H1 (cell line): ENCODE results near the gene TTLL1. TPM values are rescaled to one million over a fixed set of nuclear protein-coding genes. Genes with fewer than 3 reads are reported as not detected.

Source experiments
- polyA plus RNA-seq, 7 experiments: library from polyadenylated mRNA; depleted of rRNA in 3 of 7; stranded (reverse) in 5 of 7; unstranded in 2 of 7; fragments of >200 nt in 5 of 7; fragments of 200-250 nt in 2 of 7; gene quantifications; 1 replicate in 5 of 7; 2 replicates in 1 of 7; 4 replicates in 1 of 7; pipeline versions ENCODE4 v1.2.1 to v1.2.3, GENCODE V29; 2011 to 2013; ENCODE audit warnings: missing spikeins in 2 of 7, mixed read lengths in 2 of 7
- total RNA-seq: library from RNA; stranded (reverse); fragmentation: NEBNext Ultra II Directional; extraction: Animal tissue kit (Norgen Biotek cat#: 25700); gene quantifications from 2 replicates; pipeline ENCODE4 v1.2.1, GENCODE V29; 2021
- TF ChIP-seq, protein P1 (sequence below): fragments of 300-600 bp; sonication (generic); IDR thresholded peaks from 2 replicates; pipeline ENCODE4 v1.7.1; 2012; ENCODE audit warnings: low read length, moderate library complexity, mild to moderate bottlenecking, inconsistent platforms; ENCODE audit not compliant: insufficient replicate concordance

The TTLL1 gene
- total and polyA plus RNA-seq, 2 of the 8 experiments (the other 6 are each of a cell fraction or from before 2014, with no cell fraction given), result 5.0 to 13.8 TPM

- TF ChIP-seq, protein P1, sequence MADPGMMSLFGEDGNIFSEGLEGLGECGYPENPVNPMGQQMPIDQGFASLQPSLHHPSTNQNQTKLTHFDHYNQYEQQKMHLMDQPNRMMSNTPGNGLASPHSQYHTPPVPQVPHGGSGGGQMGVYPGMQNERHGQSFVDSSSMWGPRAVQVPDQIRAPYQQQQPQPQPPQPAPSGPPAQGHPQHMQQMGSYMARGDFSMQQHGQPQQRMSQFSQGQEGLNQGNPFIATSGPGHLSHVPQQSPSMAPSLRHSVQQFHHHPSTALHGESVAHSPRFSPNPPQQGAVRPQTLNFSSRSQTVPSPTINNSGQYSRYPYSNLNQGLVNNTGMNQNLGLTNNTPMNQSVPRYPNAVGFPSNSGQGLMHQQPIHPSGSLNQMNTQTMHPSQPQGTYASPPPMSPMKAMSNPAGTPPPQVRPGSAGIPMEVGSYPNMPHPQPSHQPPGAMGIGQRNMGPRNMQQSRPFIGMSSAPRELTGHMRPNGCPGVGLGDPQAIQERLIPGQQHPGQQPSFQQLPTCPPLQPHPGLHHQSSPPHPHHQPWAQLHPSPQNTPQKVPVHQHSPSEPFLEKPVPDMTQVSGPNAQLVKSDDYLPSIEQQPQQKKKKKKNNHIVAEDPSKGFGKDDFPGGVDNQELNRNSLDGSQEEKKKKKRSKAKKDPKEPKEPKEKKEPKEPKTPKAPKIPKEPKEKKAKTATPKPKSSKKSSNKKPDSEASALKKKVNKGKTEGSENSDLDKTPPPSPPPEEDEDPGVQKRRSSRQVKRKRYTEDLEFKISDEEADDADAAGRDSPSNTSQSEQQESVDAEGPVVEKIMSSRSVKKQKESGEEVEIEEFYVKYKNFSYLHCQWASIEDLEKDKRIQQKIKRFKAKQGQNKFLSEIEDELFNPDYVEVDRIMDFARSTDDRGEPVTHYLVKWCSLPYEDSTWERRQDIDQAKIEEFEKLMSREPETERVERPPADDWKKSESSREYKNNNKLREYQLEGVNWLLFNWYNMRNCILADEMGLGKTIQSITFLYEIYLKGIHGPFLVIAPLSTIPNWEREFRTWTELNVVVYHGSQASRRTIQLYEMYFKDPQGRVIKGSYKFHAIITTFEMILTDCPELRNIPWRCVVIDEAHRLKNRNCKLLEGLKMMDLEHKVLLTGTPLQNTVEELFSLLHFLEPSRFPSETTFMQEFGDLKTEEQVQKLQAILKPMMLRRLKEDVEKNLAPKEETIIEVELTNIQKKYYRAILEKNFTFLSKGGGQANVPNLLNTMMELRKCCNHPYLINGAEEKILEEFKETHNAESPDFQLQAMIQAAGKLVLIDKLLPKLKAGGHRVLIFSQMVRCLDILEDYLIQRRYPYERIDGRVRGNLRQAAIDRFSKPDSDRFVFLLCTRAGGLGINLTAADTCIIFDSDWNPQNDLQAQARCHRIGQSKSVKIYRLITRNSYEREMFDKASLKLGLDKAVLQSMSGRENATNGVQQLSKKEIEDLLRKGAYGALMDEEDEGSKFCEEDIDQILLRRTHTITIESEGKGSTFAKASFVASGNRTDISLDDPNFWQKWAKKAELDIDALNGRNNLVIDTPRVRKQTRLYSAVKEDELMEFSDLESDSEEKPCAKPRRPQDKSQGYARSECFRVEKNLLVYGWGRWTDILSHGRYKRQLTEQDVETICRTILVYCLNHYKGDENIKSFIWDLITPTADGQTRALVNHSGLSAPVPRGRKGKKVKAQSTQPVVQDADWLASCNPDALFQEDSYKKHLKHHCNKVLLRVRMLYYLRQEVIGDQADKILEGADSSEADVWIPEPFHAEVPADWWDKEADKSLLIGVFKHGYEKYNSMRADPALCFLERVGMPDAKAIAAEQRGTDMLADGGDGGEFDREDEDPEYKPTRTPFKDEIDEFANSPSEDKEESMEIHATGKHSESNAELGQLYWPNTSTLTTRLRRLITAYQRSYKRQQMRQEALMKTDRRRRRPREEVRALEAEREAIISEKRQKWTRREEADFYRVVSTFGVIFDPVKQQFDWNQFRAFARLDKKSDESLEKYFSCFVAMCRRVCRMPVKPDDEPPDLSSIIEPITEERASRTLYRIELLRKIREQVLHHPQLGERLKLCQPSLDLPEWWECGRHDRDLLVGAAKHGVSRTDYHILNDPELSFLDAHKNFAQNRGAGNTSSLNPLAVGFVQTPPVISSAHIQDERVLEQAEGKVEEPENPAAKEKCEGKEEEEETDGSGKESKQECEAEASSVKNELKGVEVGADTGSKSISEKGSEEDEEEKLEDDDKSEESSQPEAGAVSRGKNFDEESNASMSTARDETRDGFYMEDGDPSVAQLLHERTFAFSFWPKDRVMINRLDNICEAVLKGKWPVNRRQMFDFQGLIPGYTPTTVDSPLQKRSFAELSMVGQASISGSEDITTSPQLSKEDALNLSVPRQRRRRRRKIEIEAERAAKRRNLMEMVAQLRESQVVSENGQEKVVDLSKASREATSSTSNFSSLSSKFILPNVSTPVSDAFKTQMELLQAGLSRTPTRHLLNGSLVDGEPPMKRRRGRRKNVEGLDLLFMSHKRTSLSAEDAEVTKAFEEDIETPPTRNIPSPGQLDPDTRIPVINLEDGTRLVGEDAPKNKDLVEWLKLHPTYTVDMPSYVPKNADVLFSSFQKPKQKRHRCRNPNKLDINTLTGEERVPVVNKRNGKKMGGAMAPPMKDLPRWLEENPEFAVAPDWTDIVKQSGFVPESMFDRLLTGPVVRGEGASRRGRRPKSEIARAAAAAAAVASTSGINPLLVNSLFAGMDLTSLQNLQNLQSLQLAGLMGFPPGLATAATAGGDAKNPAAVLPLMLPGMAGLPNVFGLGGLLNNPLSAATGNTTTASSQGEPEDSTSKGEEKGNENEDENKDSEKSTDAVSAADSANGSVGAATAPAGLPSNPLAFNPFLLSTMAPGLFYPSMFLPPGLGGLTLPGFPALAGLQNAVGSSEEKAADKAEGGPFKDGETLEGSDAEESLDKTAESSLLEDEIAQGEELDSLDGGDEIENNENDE, result no peak
Measured at GRCh38 chr22:43031617-43032016, 57.6 kb downstream of the TTLL1 start (continued).
